Neural cell (in vitro differentiated cells): Measurements from ENCODE around the gene SUGCT. TPM values are rescaled to one million over a fixed set of nuclear protein-coding genes. Genes with fewer than 3 reads are reported as not detected.

ENCODE experiments used
- H2AFZ ChIP-seq: fragments of 200-600, 300-800 bp; sonication (generic), shearing (Covaris generic); 2 replicates; pipeline ENCODE4 v1.6.0; 2014; ENCODE audit warnings: low read depth, mild to moderate bottlenecking, antibody characterized with exemption, low read length, moderate library complexity
- H3F3A ChIP-seq: fragments of 200-600 bp; shearing (Covaris generic); 2 replicates; pipeline ENCODE4 v1.6.1; 2016; ENCODE audit warnings: mild to moderate bottlenecking, moderate library complexity, mixed read lengths, antibody characterized with exemption, low read length; ENCODE audit not compliant: insufficient read depth, poor library complexity, severe bottlenecking
- H3K27ac ChIP-seq: fragments of 200-600, 300-800 bp; sonication (generic), shearing (Covaris generic); 2 replicates; pipeline ENCODE4 v1.5.1; 2014; ENCODE audit warnings: mild to moderate bottlenecking, low read length, moderate library complexity
- H3K27me3 ChIP-seq: fragments of 300-800, 200-600 bp; sonication (generic), shearing (Covaris generic); 2 replicates; pipeline ENCODE4 v1.6.0; 2014; ENCODE audit warnings: mild to moderate bottlenecking, low read depth, low read length, moderate library complexity; ENCODE audit not compliant: insufficient read depth
- H3K36me3 ChIP-seq: fragments of 300-800, 200-600 bp; sonication (generic), shearing (Covaris generic); 2 replicates; pipeline ENCODE4 v1.5.1; 2014; ENCODE audit warnings: mild to moderate bottlenecking, antibody characterized with exemption, low read length, moderate library complexity; ENCODE audit not compliant: insufficient read depth
- H3K4me2 ChIP-seq: fragments of 300-800, 200-600 bp; sonication (generic), shearing (Covaris generic); 2 replicates; pipeline ENCODE4 v1.6.0; 2014; ENCODE audit warnings: mild to moderate bottlenecking, low read length
- H3K4me3 ChIP-seq: fragments of 300-800, 200-600 bp; sonication (generic), shearing (Covaris generic); 2 replicates; pipeline ENCODE4 v1.5.1; 2014; ENCODE audit warnings: mild to moderate bottlenecking, low read length, moderate library complexity
- H3K79me2 ChIP-seq: fragments of 200-600 bp; shearing (Covaris generic); replicated peaks from 2 replicates; pipeline ENCODE4 v1.6.0; 2014; ENCODE audit warnings: mild to moderate bottlenecking, low read length, moderate library complexity; ENCODE audit not compliant: insufficient read depth
- H3K9ac ChIP-seq: fragments of 300-800, 200-600 bp; sonication (generic), shearing (Covaris generic); 2 replicates; pipeline ENCODE4 v1.6.1; 2016; ENCODE audit warnings: mild to moderate bottlenecking, low read length, mixed read lengths
- H3K9me2 ChIP-seq: fragments of 200-600 bp; shearing (Covaris generic); 2 replicates; pipeline ENCODE4 v1.6.1; 2016; ENCODE audit warnings: mild to moderate bottlenecking, low read length, mixed read lengths; ENCODE audit not compliant: insufficient read depth
- H3K9me3 ChIP-seq: fragments of 200-600, 300-800 bp; sonication (generic), shearing (Covaris generic); 2 replicates; pipeline ENCODE4 v1.6.1; 2016; ENCODE audit warnings: mild to moderate bottlenecking, mixed run types, low read length, moderate library complexity, mixed read lengths
- H4K20me1 ChIP-seq: fragments of 200-600 bp; shearing (Covaris generic); 2 replicates; pipeline ENCODE4 v1.6.1; 2016; ENCODE audit warnings: mild to moderate bottlenecking, mixed run types; ENCODE audit not compliant: insufficient read depth
- EP300 ChIP-seq: fragments of 450-650 bp; conservative IDR thresholded peaks from 2 replicates; pipeline ENCODE4 v1.6.1; 2014; ENCODE audit warnings: antibody characterized with exemption, mild to moderate bottlenecking, moderate library complexity; ENCODE audit not compliant: poor library complexity, severe bottlenecking
- EZH2 ChIP-seq: fragments of 200-600, 300-800 bp; shearing (Covaris generic), sonication (generic); IDR thresholded peaks from 2 replicates; pipeline ENCODE4 v1.6.1; 2014; ENCODE audit warnings: antibody characterized with exemption, low read length, borderline replicate concordance, mild to moderate bottlenecking; ENCODE audit not compliant: insufficient read depth, poor library complexity, severe bottlenecking
- MXI1 ChIP-seq: fragments of 450-650 bp; conservative IDR thresholded peaks from 2 replicates; pipeline ENCODE4 v1.6.1; 2014; ENCODE audit warnings: antibody characterized with exemption, mild to moderate bottlenecking; ENCODE audit not compliant: poor library complexity, severe bottlenecking
- POLR2AphosphoS5 ChIP-seq: IDR thresholded peaks from 2 replicates; pipeline ENCODE4 v1.6.1; 2012
- RAD21 ChIP-seq: fragments of 450-650 bp; conservative IDR thresholded peaks from 2 replicates; pipeline ENCODE4 v1.6.1; 2014; ENCODE audit warnings: antibody characterized with exemption, mild to moderate bottlenecking, moderate library complexity
- SMC3 ChIP-seq: fragments of 450-650 bp; conservative IDR thresholded peaks from 2 replicates; pipeline ENCODE4 v1.6.1; 2014; ENCODE audit warnings: antibody characterized with exemption, mild to moderate bottlenecking, moderate library complexity; ENCODE audit not compliant: poor library complexity
- TAF1 ChIP-seq: IDR thresholded peaks from 2 replicates; pipeline ENCODE4 v1.6.1; 2012; ENCODE audit warnings: low read depth
- polyA plus RNA-seq: library from polyadenylated mRNA; depleted of rRNA; stranded (reverse); fragments of >200 nt; gene quantifications from 2 replicates; pipeline ENCODE4 v1.2.3, GENCODE V29; 2014
- TF ChIP-seq, protein P1 (sequence below): IDR thresholded peaks from 2 replicates; pipeline ENCODE4 v1.6.1; 2012; ENCODE audit warnings: borderline replicate concordance
- TF ChIP-seq, protein P2 (sequence below): fragments of 450-650 bp; IDR thresholded peaks from 2 replicates; pipeline ENCODE4 v1.5.1; 2014; ENCODE audit warnings: antibody characterized with exemption, mild to moderate bottlenecking, moderate library complexity; ENCODE audit not compliant: poor library complexity, severe bottlenecking

SUGCT gene
- polyA plus RNA-seq, 1 donor from 2014 or later = not detected

DNA sequence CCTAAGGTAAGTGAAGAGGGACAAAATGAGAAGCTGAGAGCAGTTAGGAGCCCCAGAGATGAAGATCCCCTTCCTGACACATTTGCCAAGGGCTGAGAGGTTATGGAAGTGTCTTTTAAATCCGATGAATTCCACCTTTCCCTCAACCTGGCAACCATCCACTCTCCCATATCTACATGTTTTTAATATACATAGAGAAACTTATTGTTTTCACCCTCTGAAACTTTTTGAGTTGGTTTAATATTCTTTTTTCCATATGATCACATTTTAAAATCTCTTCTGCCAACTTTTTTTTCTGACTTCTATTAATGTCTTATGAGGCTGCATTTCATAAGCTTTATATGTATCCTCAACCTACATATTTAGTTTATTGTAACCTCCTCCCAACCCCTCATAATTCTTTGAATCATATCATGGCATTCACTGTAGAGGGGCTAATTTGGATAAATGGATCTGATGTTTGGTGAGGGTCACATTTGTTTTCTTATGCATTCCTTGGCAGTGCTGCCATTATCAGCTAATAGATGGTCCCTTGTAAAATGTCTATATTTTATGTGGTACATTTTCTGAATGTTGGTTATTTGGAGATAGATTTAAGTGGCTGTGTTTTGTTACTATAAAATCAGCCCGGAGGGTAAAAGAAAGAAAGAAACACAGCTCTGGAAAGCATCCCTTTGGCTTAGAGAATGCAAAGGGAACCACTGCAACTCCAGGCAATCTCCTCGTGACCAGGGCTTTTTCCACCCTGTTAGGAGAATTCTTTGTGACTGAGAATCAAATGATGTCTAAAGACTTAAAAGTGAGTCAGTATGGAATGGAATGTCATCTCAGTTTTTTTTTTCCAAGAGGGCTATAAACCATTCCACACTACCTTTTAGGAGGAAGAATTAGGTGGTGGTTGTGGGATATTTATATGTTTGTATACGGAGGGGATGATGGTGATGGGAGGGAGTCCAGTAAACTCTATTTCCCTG is 334.4 kb downstream of the SUGCT start:
- Histone ChIP-seq H2AFZ (no peak overlapping the region), H4K20me1 (no peaks in the 10 kb centered on the region), H3K27ac (no peak overlapping the region), H3K4me3 (no peak overlapping the region), H3K27me3 (no peaks in the 10 kb centered on the region), H3K36me3 (no peaks in the 10 kb centered on the region), H3K9me3 (no peaks in the 10 kb centered on the region), H3K9ac (no peak overlapping the region), H3K9me2 (no peaks in the 10 kb centered on the region), H3K4me2 (no peak overlapping the region), H3F3A (no peaks in the 10 kb centered on the region), H3K79me2 (no peaks in the 10 kb centered on the region)
- no peak for TF ChIP-seq EZH2
- TF ChIP-seq MXI1 = no peak
- no peak for TF ChIP-seq SMC3
- TF ChIP-seq, protein P1, sequence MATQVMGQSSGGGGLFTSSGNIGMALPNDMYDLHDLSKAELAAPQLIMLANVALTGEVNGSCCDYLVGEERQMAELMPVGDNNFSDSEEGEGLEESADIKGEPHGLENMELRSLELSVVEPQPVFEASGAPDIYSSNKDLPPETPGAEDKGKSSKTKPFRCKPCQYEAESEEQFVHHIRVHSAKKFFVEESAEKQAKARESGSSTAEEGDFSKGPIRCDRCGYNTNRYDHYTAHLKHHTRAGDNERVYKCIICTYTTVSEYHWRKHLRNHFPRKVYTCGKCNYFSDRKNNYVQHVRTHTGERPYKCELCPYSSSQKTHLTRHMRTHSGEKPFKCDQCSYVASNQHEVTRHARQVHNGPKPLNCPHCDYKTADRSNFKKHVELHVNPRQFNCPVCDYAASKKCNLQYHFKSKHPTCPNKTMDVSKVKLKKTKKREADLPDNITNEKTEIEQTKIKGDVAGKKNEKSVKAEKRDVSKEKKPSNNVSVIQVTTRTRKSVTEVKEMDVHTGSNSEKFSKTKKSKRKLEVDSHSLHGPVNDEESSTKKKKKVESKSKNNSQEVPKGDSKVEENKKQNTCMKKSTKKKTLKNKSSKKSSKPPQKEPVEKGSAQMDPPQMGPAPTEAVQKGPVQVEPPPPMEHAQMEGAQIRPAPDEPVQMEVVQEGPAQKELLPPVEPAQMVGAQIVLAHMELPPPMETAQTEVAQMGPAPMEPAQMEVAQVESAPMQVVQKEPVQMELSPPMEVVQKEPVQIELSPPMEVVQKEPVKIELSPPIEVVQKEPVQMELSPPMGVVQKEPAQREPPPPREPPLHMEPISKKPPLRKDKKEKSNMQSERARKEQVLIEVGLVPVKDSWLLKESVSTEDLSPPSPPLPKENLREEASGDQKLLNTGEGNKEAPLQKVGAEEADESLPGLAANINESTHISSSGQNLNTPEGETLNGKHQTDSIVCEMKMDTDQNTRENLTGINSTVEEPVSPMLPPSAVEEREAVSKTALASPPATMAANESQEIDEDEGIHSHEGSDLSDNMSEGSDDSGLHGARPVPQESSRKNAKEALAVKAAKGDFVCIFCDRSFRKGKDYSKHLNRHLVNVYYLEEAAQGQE = no peak
- TF ChIP-seq POLR2AphosphoS5 = no peak
- no peak for TF ChIP-seq TAF1
- no peak for TF ChIP-seq RAD21
- no peak for TF ChIP-seq EP300
- TF ChIP-seq, protein P2, sequence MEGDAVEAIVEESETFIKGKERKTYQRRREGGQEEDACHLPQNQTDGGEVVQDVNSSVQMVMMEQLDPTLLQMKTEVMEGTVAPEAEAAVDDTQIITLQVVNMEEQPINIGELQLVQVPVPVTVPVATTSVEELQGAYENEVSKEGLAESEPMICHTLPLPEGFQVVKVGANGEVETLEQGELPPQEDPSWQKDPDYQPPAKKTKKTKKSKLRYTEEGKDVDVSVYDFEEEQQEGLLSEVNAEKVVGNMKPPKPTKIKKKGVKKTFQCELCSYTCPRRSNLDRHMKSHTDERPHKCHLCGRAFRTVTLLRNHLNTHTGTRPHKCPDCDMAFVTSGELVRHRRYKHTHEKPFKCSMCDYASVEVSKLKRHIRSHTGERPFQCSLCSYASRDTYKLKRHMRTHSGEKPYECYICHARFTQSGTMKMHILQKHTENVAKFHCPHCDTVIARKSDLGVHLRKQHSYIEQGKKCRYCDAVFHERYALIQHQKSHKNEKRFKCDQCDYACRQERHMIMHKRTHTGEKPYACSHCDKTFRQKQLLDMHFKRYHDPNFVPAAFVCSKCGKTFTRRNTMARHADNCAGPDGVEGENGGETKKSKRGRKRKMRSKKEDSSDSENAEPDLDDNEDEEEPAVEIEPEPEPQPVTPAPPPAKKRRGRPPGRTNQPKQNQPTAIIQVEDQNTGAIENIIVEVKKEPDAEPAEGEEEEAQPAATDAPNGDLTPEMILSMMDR = no peak

DNA sequence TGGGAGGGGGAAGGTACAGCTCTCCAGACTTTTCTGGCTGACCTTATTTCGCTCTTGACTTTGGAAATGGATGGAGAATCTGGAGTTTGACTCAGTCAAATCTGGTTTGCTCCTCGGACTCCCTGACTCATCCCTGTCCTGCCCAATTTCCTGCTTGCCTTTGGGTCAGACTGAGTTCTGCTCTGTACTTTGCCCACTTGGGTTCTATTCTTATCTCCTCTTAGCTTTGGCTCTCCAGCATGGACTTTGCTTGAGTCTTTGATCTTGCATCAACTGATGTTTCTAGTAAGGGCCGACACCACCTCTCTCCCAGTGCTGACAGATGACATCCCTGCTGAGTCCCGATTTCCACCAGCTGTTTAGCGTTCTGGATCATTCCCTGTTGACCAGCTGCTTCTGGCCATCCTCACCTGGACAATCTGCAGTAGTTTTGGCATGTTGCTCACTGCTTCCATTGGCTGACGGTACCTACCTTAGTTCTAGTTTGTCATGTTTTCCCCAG is 335.3 kb downstream of the SUGCT start:
- no peaks in the 10 kb centered on the region for H3K27me3 ChIP-seq
- no peaks in the 10 kb centered on the region for H3K36me3 ChIP-seq
- H3K79me2 ChIP-seq = no peaks in the 10 kb centered on the region
- no peaks in the 10 kb centered on the region for H3F3A ChIP-seq
- no peaks in the 10 kb centered on the region for H3K9me2 ChIP-seq
- H3K27ac ChIP-seq = no peak overlapping the region
- no peaks in the 10 kb centered on the region for H4K20me1 ChIP-seq
- no peak overlapping the region for H3K9ac ChIP-seq
- no peak overlapping the region for H2AFZ ChIP-seq
- TF ChIP-seq, protein P2 = no peak
- TF ChIP-seq POLR2AphosphoS5 (no peak), EP300 (no peak), EZH2 (no peak), SMC3 (no peak), MXI1 (no peak), TAF1 (no peak)
- TF ChIP-seq, protein P1 = no peak
- H3K9me3 ChIP-seq = no peaks in the 10 kb centered on the region
- no peak overlapping the region for H3K4me3 ChIP-seq
- no peak overlapping the region for H3K4me2 ChIP-seq
